Fibroblast of lung (primary cell): ENCODE measurements around the gene TAPT1.

ENCODE experiments used
- CTCF ChIP-seq, 2 donors: IDR thresholded peaks in 1 of 2; conservative IDR thresholded peaks in 1 of 2; 1 replicate in 1 of 2; 2 replicates in 1 of 2; pipeline ENCODE4 v1.5.1; 2011 to 2012; ENCODE audit warnings: low read length in 2 of 2, control low read depth in 1 of 2, inconsistent platforms in 1 of 2, low read depth in 1 of 2, mild to moderate bottlenecking in 1 of 2
- EZH2 ChIP-seq: IDR thresholded peaks from 2 replicates; pipeline ENCODE4 v1.5.1; 2012; ENCODE audit warnings: low read length, control low read depth, mild to moderate bottlenecking; ENCODE audit errors: missing control alignments

- TF ChIP-seq EZH2 (no peak), CTCF (conservative IDR thresholded peaks at IDR 0.05 in 1 of 2, IDR thresholded peaks at IDR 0.05 in 1 of 2; ENCODE audit: low read depth in 1 of 2, low read length in 2 of 2) (no peak)
Measured at GRCh38 chr4:16162891-16163290, 63.4 kb downstream of the TAPT1 start.
